Spleen (tissue), 7 donors: Measurements from ENCODE around the gene VSIG10L2.

Source experiments
- CTCF ChIP-seq, 11 experiments: fragments of 200-600 bp in 7 of 11; fragments of 450-650 bp in 4 of 11; sonication (generic) in 4 of 11; IDR thresholded peaks in 8 of 11; conservative IDR thresholded peaks in 3 of 11; 1 replicate in 7 of 11; 2 replicates in 4 of 11; pipeline versions ENCODE4 v1.4.0 to v1.8.0; 2016 to 2021; ENCODE audit warnings: antibody characterized with exemption in 11 of 11, inconsistent platforms in 4 of 11, mild to moderate bottlenecking in 1 of 11
- POLR2AphosphoS5 ChIP-seq, 3 donors: sonication (generic); formaldehyde crosslinking; IDR thresholded peaks; one replicate each; pipeline ENCODE4 v1.5.1; 2017; ENCODE audit warnings: antibody characterized with exemption in 3 of 3
- donor health status: DM: no; HTN: no; CAD: no; lungs with moderate emphysema.
- donor health status: DM: no; HTN: no; CAD: no.
- donor health status: DM: no; HTN: no; CAD: no.

GRCh38 chr11:125925804-125926203, 20.0 kb upstream of the VSIG10L2 start:
- no peak for TF ChIP-seq CTCF (IDR thresholded peaks at IDR 0.05 in 8 of 11, conservative IDR thresholded peaks at IDR 0.05 in 3 of 11)
- no peak for TF ChIP-seq POLR2AphosphoS5 (IDR thresholded peaks at IDR 0.05)
